CD4-positive, alpha-beta T cell treated with Interleukin-15 for 4 hours (primary cell): ENCODE measurements around the gene AKIRIN2.
"Not testable (repeated sequence)": the region's sequence is repeated elsewhere in the genome, so short reads cannot be mapped to it uniquely, and the experiment has no call there.

ENCODE experiments used
- DNase-seq: peaks from one replicate; pipeline ENCODE4 v3.0.0-alpha.2; 2020; ENCODE audit warnings: low spot score

The AKIRIN2 gene

DNA sequence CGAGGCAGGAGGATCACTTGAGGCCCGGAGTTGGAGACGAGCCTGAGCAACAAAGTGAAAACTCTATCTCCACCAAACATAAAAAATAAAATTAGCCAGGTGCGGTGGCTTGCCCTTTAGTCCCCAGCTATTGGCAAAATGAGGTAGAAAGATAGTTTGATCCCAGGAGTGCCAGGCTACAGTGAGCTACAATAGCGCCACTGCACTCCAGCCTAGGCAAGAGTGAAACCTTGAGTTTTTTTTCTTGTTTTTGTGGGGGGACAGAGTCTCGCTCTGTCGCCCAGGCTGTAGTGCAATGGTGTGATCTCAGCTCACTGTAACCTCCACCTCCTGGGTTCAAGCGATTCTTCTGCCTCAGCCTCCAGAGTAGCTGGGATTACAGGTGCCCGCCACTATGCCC, 14.1 kb downstream of the AKIRIN2 start:
- not testable (repeated sequence) for DNase-seq

DNA sequence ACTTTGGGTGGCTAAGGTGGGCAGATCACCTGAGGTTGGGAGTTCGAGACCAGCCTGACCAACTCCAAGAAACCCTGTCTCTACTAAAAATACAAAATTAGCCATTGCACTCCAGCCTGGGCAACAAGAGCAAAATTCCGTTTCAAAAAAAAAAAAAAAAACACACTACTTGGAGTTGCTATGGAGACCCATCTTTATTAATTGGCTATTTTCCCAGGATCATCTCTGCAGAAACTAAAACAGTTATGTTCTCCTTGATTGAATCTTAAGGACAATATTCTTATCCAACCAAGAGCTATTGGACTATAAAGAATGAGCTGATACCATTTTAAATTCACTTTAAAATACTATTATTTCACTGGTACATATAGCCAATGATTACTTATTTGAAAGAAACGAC, 14.7 kb downstream of the AKIRIN2 start:
- DNase-seq: no peak

DNA sequence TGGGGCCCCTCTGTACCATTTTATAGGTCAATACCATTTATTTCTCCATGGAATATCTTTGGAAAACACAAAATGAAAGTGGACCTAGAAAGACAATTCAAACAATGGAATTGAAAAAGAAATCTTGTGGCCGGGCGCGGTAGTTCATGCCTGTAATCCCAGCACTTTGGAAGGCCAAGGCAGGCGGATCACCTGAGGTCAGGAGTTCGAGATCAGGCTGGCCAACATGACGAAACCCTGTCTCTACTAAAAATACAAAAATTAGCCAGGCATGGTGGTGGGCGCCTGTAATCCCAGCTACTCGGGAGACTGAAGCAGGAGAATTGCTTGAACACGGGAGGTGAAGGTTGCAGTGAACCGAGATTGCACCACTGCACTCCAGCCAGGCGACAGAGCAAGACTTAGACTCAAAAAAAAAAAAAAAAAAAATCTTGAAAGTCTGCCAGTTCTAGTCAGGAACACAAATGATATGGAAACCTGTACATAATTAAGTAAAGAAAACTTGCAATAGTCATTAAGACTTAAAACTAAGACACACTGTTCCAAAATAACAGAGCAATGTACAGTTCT, 15.3 kb downstream of the AKIRIN2 start:
- not testable (repeated sequence) for DNase-seq

DNA sequence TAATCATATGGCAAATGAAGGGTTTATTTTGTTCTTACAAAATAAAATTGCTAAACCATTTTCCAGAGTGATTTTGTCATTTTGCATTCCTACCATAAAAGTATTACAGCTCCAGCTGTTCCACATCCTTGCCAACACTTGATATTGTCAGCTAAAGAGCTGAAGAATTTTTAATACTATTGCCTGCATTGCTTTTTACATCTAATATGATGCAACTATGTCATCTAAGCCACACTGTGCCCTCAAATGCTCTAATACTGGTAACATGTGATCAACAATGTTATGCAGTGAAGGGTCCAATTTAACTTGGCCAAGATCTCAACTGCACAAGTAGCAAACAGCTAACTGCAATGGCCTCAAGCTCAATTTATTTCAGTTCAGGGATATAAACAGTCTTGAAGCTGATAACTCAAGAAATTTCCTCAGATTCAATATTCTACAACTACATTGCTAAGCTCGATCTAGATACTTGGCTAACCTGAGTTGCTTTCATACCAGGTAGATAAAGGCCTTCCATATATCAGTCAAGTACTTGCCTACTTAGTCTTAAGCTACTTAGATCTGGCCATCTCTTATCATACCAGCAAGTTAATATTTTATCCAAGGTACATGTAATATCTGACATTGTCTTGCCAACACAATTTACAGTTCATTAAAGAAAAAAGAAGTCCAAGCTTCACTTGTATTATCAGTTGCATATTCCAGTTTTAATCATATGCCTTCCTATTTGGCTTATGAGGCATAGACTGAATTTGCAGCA, 17.0 kb downstream of the AKIRIN2 start:
- no peak for DNase-seq

DNA sequence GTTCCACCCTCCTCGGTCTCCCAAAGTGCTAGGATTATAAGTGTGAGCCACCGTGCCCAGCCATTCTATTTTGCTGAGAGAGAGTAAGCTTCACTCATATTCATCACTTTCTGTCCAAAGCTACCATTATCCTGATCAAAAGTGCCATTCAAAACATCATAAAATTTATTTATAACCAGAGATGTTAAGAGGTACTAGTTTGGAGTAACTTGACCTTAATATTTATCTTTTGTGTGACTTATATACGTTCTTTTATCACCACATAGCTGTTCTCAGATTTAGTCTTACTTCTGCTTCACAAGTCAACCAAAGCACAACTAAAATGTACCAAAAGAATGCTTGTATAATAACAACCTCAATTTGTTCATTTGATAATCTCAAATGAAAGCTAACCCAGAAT, 18.1 kb downstream of the AKIRIN2 start:
- DNase-seq: no peak

DNA sequence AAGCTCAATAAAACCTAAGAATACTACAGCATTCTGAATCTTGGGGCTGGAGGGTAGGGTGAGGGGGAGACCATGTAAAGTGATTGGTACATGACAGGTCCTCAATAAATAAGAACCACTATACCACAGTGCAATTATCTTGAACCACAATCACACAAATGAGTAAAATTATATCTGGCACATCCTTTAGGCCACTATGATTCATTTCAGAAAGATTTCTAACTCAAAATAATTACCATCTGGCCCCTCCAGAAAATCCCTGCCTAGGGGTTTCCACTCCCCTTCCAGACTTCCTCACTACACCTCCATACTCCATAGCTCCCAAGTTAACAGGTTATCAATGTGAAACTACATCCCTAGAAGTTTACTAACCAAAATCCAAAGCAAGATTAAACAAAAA, 19.7 kb downstream of the AKIRIN2 start:
- no peak for DNase-seq

DNA sequence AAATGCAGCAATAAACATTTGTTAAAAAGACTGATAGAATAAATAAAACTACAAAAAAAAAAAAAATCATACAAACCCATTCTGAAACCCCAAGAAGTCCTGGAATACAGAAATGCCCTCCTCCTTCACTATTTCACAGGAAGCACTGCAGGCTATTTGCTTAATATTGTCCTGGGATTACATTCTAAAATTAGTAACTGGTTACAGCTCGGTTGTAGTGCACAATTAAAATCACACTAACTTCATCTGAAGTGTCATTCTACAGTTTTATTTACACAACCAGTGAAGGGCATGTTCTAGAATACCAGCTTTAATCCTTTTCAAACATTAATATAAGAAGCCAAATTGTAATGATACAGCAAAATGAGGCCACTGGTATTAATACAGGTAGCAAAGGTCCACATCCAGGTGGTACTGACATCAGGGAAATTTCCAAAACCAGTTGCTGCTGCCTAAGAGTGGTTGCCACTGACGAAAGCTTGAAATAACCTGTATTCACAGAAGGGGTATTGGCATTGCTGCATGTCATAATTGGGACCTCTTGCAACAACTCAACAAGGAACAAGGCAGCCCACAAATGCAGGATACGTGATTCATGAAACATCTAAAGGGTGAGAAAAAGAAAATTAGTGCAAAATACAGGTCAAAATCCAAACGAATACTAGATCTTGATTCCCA, 26.9 kb downstream of the AKIRIN2 start:
- no peak for DNase-seq

DNA sequence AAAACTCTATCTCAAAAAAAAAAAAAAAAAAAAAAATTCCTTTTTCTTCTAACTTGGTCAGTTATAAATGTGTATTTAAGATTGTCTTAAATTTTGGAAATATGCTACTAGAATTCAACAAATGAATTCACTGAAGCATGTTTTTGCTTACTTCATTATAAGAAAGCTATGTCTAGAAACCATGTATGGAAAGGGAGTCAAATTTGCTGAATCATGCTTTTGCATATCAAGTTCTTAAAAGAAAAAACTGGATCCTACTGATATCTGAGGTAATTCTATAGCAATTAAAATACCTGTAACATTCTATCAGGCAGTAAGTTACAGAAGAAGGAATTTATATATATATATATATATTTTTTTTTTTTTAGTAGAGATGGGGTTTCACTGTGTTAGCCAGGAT, 27.7 kb downstream of the AKIRIN2 start:
- no peak for DNase-seq

DNA sequence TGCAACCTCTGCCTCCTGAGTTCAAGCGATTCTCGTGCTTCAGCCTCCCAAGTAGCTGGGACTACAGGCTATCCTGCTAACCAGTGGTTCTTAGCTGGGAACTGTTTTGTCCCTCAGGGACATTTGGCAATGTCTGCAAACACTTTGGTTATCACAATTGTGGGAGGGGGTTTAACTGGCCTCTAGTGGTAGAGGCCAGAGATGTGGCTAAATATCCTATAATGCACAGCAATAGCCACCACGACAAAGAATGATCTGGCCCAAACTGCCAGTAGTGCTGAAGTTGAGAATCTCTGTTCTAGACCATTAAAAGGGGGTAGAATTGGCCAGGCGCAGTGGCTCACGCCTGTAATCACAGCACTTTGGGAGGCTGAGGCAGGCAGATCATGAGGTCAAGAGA, 28.8 kb downstream of the AKIRIN2 start:
- DNase-seq: no peak

DNA sequence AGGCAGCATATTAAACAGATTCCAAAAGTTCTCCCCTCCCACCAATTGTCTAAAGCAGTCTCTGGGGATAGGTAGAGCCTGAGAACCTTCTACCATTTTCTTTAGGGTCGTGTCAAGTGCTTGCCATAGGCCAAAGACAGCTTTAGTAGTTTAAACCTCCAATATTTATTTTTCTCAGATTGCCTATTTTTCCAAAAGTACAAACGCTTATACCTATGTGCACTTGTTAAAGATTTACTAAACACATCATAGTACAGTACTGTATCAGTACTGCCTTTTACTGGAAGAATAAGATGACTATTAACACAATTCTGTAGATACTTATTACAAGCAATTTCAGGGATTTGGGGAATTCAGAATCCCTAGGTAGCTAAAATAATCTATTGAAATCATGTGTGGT, 29.4 kb downstream of the AKIRIN2 start:
- no peak for DNase-seq

DNA sequence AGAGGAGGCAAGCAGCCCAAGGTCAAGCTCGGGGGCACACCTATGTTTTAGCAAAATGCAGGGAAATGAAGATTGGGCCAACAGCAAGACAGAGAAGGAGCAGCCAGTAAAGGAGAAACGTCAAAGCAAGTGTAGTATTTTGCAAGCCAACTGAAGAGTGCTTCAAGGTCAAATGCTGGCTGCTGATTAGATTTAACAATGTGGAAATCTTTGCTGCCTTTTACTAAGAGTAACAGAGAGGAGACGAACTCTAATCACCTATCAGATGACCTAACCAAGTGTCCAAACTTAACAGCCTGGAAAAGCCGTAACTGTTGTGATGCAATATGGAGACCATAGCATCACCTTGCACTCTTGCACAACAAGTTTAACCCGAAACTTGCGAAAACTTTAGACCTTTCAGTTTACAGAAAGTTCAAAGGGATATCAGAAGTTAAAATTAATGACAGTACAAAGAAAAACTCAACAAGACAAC, 30.4 kb downstream of the AKIRIN2 start:
- DNase-seq: no peak

DNA sequence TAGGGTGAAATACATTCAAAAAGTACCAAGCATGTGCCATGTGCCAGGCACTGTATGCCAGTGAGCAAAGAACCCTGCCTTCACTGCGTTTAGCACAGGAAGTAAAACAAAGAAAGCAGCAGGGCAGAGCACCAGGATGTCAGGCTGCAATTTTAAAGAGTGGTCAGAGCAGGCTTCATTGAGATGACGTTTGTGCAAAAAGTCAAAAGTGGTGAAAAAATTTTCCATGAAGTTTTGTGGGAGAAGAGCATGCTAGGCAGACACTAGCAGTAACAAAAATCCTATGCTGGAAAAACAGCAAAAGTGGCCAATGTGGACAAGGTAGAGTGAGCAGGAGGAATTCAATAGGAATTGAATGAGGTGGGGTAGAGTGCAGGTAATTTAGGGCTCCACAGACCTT, 31.3 kb downstream of the AKIRIN2 start:
- no peak for DNase-seq

DNA sequence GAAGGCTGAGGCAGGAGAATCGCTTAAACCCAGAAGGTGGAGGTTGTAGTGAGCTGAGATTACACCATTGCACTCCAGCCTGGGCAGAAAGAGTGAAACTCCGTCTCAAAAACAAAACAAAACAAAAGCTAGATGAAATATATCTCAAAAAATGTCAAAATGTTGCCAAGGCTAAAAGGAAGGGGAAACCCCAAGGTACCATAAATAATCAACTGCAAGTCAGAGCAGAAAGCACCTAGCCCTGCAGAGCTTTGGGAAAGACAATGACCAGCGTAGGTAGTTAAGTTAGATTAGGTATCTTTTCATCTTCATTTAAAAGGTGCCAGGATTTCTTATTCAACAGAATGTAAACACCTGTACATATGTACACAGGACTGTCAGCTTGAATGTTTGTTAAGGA, 33.0 kb downstream of the AKIRIN2 start:
- DNase-seq: no peak

DNA sequence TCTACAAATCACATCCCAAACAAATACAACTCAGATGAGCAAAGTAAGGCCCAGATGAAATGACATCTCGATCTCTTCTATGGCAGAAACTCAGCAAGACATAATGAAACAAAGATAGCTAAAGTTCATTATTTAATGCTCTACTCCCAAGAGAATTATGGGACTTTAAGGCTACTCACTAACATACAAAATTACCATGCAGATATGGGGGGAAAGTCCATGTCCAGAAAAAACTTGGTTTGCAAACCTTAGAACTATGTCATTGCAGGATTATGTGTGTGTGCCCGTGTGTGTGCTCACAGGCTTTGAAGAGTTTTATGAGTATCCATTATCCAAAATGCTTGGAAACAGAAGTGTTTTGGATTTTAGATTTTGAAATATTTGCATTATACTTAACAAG, 34.0 kb downstream of the AKIRIN2 start:
- no peak for DNase-seq

DNA sequence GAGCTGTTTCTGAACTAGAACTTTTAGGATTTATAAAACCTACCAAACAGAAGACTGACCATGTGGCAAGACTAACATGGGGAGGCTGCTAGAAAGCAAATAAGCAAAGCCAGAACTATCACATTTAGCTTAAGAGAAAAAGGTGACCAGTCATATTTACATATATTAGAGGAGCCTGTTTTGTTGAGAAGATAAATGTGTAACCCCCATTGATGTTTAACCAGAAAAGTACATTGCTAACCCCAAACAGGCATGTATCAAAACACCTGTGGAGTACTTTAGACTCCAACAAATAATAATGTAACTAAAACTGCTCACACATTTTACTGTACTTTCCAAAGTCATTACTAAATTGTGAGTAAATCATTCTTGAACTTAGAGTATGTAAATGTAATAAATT, 35.0 kb downstream of the AKIRIN2 start:
- no peak for DNase-seq

DNA sequence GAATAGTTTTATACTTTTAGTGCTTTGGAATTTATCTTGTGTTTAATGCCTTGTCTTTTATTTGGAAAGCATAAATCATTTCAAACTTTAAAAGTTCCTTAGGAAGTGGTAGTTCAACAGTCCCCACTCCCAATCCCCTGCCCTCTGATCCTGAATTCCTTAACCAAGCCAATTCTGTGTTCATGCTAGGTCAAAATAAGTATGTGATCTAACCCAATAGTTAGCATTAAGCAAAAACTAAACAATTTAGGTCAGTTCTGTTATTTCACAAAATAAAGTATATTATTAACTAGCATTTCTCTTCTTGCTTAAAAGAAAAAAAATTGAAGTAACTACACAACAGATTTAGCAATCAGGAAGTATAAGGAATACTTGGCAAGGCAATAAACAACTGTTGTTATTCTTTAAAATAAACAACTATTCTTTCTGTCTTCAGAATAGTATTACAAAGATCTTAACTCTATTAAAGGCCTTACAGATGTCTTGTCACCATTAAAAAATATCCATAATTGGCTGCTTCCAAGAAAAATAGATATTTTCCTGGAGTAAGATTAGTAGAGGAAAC, 37.0 kb downstream of the AKIRIN2 start:
- no peak for DNase-seq

DNA sequence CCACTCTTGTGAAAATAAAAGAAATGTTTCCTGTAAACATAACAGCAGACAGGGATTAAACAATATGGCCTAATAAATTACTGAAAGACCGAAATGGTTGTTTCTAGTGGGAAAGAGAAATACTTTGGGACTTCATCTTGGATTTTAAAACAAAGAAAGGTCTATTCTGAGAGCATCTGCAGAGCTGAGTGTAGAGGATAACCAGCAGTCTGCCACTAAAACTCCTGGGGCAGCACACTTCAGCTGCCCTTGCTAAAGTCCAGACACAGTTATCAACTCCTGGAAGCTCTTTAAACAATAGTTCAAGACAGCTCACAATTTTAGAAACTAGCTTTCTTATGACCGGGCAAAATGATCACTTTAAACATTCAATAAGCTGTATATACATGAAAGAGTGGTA, 38.6 kb downstream of the AKIRIN2 start:
- no peak for DNase-seq

DNA sequence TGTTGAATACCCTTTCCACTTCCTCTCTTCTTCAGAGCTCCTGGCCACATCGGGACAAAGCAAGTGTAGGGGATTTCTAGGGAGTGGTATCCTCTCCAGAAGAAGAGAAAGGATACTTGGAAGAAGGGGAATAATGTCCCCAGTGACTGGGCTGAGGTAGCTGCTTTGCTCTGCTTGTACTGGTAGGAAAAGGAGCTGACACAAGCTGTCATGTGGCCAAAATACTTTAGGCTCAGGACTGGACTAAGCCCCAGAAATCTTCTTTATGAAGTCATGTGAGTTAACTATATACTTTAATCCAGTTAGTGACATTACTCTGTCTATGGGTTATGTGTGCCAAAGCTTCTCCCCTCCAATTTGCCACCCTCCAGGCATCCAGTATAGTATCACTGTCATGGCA, 40.5 kb downstream of the AKIRIN2 start:
- no peak for DNase-seq

DNA sequence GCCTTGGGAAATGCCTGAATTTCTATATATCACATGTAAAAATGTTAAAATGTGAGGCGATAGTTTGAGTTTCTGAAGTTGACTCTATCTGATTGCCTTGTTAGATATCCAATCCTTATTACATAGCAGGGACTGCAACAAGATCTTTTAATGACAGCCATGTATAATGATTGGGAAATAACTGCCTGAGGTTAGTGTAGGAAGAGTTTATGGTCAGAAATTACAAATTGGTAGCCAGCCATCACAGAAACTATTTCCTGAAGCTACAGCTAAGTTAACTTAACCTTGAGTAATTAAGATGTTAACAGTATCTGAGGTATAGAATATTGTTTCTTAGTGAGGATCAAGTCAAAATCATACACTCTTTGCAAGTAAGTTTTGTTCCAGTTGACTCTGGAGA, 41.0 kb downstream of the AKIRIN2 start:
- no peak for DNase-seq

DNA sequence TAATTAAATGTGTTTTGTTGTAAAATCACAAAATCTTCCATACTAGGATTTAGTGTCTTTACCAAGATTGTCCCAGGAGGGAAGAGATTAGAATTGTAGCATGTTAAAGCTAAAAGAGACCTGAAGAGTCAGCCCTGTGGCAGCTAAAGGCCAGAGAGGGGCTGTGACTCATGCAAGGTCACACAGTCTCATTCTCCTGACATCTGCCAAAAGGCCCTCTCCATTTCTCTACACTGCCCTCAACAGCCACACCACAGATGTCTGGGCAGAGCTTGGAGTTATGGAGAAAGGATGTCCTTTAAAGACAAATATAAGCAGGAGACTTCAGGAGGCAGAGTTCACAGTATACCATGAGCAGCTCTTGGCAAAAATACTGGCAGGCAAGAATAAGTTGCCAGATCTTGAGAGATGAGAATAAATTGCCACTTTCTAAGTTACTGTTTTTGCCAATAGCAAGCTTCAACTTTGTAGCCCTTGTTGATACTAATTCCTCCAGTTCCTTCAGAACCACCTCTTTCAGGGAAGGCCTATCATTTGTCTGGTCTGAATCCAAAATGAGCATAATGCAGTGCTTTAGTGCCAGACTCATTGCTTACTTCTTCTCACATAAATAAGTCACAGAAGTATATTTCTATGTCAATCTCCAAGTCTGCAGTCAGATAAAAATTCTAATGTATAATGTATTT, 41.7 kb downstream of the AKIRIN2 start:
- no peak for DNase-seq

DNA sequence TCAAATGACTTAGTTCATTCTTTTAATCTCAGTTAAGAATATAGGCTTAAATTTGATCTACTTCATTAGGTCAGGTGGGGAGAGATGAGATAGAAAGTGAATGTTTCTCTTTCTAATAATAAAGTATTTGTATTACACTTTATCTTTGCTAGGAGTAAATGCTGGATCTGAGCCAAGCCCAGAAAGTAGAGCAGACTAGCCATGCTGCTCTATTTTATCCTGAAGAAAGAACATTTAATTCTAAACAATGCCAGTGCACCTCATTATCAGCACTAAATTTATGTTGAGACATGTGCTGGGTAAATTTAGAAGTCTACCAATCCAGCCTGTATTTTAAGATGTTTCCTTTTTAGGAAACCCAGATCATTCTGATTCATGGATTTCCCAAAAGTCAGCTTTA, 43.5 kb downstream of the AKIRIN2 start:
- DNase-seq: no peak

DNA sequence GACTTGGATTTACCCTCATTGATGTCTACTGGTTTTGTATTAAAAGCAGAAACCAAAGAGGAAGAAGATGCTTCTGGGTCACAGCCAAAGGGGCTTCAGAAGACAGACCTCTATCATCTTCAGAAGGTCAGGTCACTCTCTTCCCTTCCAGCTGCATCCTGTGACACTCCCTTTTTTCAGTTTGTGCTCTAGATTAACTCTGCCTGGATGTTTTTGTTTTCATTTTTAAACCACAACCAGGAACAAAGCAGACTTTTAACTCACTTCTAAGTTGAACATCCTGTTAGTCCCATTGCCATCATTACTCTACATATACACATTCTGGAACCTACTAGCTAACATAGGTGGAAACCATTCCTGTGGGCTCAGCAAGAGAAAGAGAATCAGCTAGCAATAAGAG, 45.2 kb downstream of the AKIRIN2 start:
- no peak for DNase-seq

DNA sequence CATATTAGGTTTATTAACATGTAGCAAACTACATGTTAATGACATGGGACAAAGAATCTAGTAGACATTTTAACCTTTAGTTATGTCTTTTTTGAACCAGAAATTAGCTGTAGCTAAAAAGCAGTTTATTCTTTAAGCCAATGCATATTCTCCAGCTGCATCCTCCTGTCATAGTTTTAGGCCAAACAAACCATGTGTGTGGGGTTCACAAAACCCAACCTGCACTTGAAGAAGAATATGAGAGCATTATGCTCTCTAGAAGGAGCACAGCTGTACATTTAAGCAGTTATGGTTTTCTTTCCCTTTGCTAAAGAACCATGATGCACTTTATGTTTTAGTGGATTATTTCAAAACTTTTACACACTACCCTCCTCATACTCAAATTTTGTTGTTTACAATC, 46.2 kb downstream of the AKIRIN2 start:
- no peak for DNase-seq
